A549 treated with AZD2906 at 1 μM for 4 hours (cell line): ENCODE results near the gene HOXA1. TPM values are rescaled to one million over a fixed set of nuclear protein-coding genes. Genes with fewer than 3 reads are reported as not detected.

ENCODE experiments used
- total RNA-seq: library from RNA; stranded (reverse); fragments of 200-300 nt; extraction: Qiagen RNA extraction; gene quantifications from 5 replicates; pipeline ENCODE4 v1.2.3, GENCODE V29; 2022

Gene HOXA1
- total RNA-seq = 2.1 to 3.4 TPM (median 3.2 TPM) in 5 replicates

GRCh38 chr7:27095897-27096767 lies at the start of gene HOXA1:
HOXA1 (minus strand) TSS chr7:27096000; CDS start chr7:27095912, 88 bp downstream.

GRCh38 chr7:27143023-27143949 lies 47.5 kb upstream of the HOXA1 start, which contains the start of gene HOXA5:
HOXA5 (minus strand) TSS chr7:27143681; CDS start chr7:27143607, 74 bp downstream.

GRCh38 chr7:27130540-27131389 lies 35.0 kb upstream of the HOXA1 start, which contains the start of gene HOXA4:
HOXA4 (minus strand) TSS chr7:27130757; CDS start chr7:27130733, 24 bp downstream.

GRCh38 chr7:27102581-27103442 lies 7.0 kb upstream of the HOXA1 start, which contains the start of gene HOXA2:
HOXA2 (minus strand) TSS chr7:27102683; CDS start chr7:27102500, 183 bp downstream.

Other genes starting within 250 kb of the HOXA1 start
- 13.4 to 17.0 TPM (median 14.9 TPM) in 5 replicates for gene SKAP2, start 231.4 kb downstream of the HOXA1 start, total RNA-seq
- 0.40 to 0.85 TPM (median 0.76 TPM) in 5 replicates for gene HOXA2, start 6.7 kb upstream of the HOXA1 start, total RNA-seq
- 1.6 to 1.9 TPM (median 1.8 TPM) in 5 replicates for gene HOXA4, start 34.8 kb upstream of the HOXA1 start, total RNA-seq
- gene HOXA5, start 47.7 kb upstream of the HOXA1 start, total RNA-seq = 3.3 to 5.9 TPM (median 4.0 TPM) in 5 replicates
- gene HOXA6, start 51.8 kb upstream of the HOXA1 start, total RNA-seq = 1.1 to 1.8 TPM (median 1.4 TPM) in 5 replicates
- gene HOXA3, start 56.6 kb upstream of the HOXA1 start, total RNA-seq = 3.7 to 5.6 TPM (median 4.7 TPM) in 5 replicates
- gene HOXA7, start 60.7 kb upstream of the HOXA1 start, total RNA-seq = 5.0 to 5.3 TPM (median 5.2 TPM) in 5 replicates
- 0.37 to 0.89 TPM (median 0.53 TPM) in 5 replicates for gene HOXA9, start 69.5 kb upstream of the HOXA1 start, total RNA-seq
- 6.2 to 7.0 TPM (median 6.7 TPM) in 5 replicates for gene HOXA10, start 78.3 kb upstream of the HOXA1 start, total RNA-seq
- 0.45 to 0.69 TPM (median 0.55 TPM) in 5 replicates for gene HOXA11, start 89.2 kb upstream of the HOXA1 start, total RNA-seq
- gene HOXA13, start 104.1 kb upstream of the HOXA1 start, total RNA-seq = 1.7 to 2.4 TPM (median 2.2 TPM) in 5 replicates
- 0.09 to 0.22 TPM (median 0.14 TPM) in 5 replicates for gene EVX1, start 146.8 kb upstream of the HOXA1 start, total RNA-seq